Naive thymus-derived CD4-positive, alpha-beta T cell (primary cell): ENCODE results near the gene MMP17. TPM values are rescaled to one million over a fixed set of nuclear protein-coding genes. Genes with fewer than 3 reads are reported as not detected.

Source experiments
- ATAC-seq: fragments of 150-1000 bp; cut with Tn5 transposase; 2 replicates; pipeline ENCODE4 v1.10.0; 2021; ENCODE audit warnings: mild to moderate bottlenecking, moderate library complexity
- CTCF ChIA-PET: fragments of 350-600 bp; sonication (Branson Sonifier 250); formaldehyde crosslinking; loops from one replicate; lab custom pipeline; 2021; ENCODE audit warnings: antibody characterized with exemption; lab: Charles Lee
- POLR2A ChIA-PET: fragments of 350-600 bp; sonication (Branson Sonifier 250); formaldehyde crosslinking; loops from one replicate; lab custom pipeline; 2021; ENCODE audit warnings: antibody characterized with exemption, inconsistent platforms; lab: Charles Lee
- DNase-seq, 9 donors: peaks; one replicate each; pipeline versions ENCODE4 v3.0.0 to v3.0.0-alpha.2; 2020 to 2022; ENCODE audit warnings: mixed read lengths in 1 of 9
- H3K27ac ChIP-seq: one replicate; pipeline ENCODE4 v1.7.0; 2013; ENCODE audit warnings: mild to moderate bottlenecking, low read depth, low read length, moderate library complexity
- H3K27me3 ChIP-seq, 2 donors: one replicate each; pipeline ENCODE4 v1.7.0; 2013; ENCODE audit warnings: low read length in 2 of 2, mild to moderate bottlenecking in 2 of 2, moderate library complexity in 2 of 2; ENCODE audit not compliant: control insufficient read depth in 2 of 2, insufficient read depth in 2 of 2
- H3K36me3 ChIP-seq, 3 experiments: 1 replicate in 2 of 3; 2 replicates in 1 of 3; pipeline ENCODE4 v1.7.0; 2013; ENCODE audit warnings: low read length in 3 of 3, mild to moderate bottlenecking in 3 of 3, moderate library complexity in 1 of 3; ENCODE audit not compliant: insufficient read depth in 3 of 3, control insufficient read depth in 2 of 3
- H3K4me1 ChIP-seq, 2 donors: one replicate each; pipeline ENCODE4 v1.7.0; 2013; ENCODE audit warnings: low read length in 2 of 2, mild to moderate bottlenecking in 2 of 2, moderate library complexity in 1 of 2; ENCODE audit not compliant: control insufficient read depth in 2 of 2, insufficient read depth in 2 of 2
- H3K4me3 ChIP-seq: 2 replicates; pipeline ENCODE4 v1.7.0; 2013; ENCODE audit warnings: mild to moderate bottlenecking, low read length
- H3K9me3 ChIP-seq, 3 experiments: 1 replicate in 2 of 3; 2 replicates in 1 of 3; pipeline ENCODE4 v1.7.0; 2013; ENCODE audit warnings: low read length in 3 of 3; ENCODE audit not compliant: control insufficient read depth in 2 of 3
- H3K27ac Mint-ChIP-seq, 9 donors: one replicate each; pipeline ENCODE4 v1.8.0; 2020 to 2022; ENCODE audit warnings: mixed read lengths in 9 of 9, mild to moderate bottlenecking in 8 of 9, moderate library complexity in 5 of 9, inconsistent platforms in 2 of 9
- H3K27me3 Mint-ChIP-seq, 5 donors: one replicate each; pipeline ENCODE4 v1.8.0; 2021 to 2022; ENCODE audit warnings: mixed read lengths in 5 of 5, mild to moderate bottlenecking in 1 of 5
- H3K36me3 Mint-ChIP-seq, 5 donors: one replicate each; pipeline ENCODE4 v1.8.0; 2020 to 2022; ENCODE audit warnings: mixed read lengths in 5 of 5, mild to moderate bottlenecking in 3 of 5, inconsistent platforms in 1 of 5
- H3K4me1 Mint-ChIP-seq, 7 donors: one replicate each; pipeline ENCODE4 v1.8.0; 2020 to 2022; ENCODE audit warnings: mixed read lengths in 7 of 7, mild to moderate bottlenecking in 3 of 7, inconsistent platforms in 1 of 7
- H3K4me3 Mint-ChIP-seq, 10 donors: one replicate each; pipeline ENCODE4 v1.8.0; 2020 to 2022; ENCODE audit warnings: mild to moderate bottlenecking in 10 of 10, mixed read lengths in 10 of 10, moderate library complexity in 6 of 10, inconsistent platforms in 2 of 10
- H3K9me3 Mint-ChIP-seq, 11 donors: one replicate each; pipeline ENCODE4 v1.8.0; 2020 to 2022; ENCODE audit warnings: mixed read lengths in 11 of 11, mild to moderate bottlenecking in 4 of 11, inconsistent platforms in 1 of 11, moderate library complexity in 1 of 11
- intact Hi-C, 2 donors: fragments of 100-400 bp; cut with micrococcal nuclease; formaldehyde crosslinking; loops; one replicate each; pipeline ENCODE4 v1.15.1; 2023
- polyA plus RNA-seq, 2 donors: library from polyadenylated mRNA; unstranded; fragments of 300-500 nt; fragmentation: Illumina TruSeq; gene quantifications; one replicate each; pipeline ENCODE4 v1.2.3, GENCODE V29; 2021
- total RNA-seq, 6 experiments: library from RNA in 5 of 6; stranded (reverse) in 5 of 6; gene quantifications; 1 replicate in 5 of 6; 2 replicates in 1 of 6; pipeline ENCODE4 v1.2.3 and lab custom pipeline; 2021 to 2026

The MMP17 gene
- total and polyA plus RNA-seq, 7 experiments from 2014 or later = 1.1 to 9.3 TPM; not detected in 5

DNA sequence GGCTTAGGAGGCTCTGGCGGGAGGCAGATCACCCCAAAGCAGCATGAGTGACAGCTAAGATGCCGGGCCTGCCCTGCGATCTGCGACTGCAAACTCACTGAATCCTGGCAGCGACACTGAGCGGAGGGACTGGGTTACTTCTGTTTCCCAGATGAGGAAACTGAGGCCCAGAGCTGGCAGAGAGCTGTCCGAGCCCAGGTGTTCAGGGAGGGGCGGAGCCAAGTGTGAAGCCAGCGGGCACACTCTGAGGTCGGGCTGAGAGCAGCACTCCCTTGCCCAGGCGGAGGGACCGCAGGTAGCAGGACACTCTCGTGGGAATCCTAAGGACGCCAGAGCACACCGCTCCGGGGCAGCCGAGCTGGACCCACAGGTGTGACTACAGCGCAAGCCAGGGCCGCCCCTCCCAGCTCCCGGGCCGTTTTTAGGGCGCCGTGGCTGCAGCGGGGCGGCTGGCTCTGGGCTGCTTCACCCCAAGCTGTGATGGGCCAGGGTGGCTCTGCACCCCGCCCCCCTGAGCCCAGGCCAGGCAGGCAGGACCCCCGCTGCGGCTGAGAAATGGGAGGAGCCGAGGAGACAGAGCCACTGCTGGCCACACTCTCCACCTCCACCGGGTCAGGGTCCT, 27.4 kb downstream of the MMP17 start:
- ATAC-seq (no peak), DNase-seq (no peak)
- no peaks in the 10 kb centered on the region for H3K4me1 ChIP-seq
- H3K9me3 ChIP-seq = no peaks in the 10 kb centered on the region
- ChIA-PET POLR2A (no interaction called here), CTCF (no interaction called here)
- H3K27ac ChIP-seq = no peak overlapping the region
- no peaks in the 10 kb centered on the region for H3K36me3 ChIP-seq
- H3K36me3 Mint-ChIP-seq = peaks cover 0 to 3% (median 0%) of the 10 kb centered on the region in 5 donors
- H3K27me3 Mint-ChIP-seq = peaks cover 0 to 5% (median 0%) of the 10 kb centered on the region in 5 donors
- no peaks in the 10 kb centered on the region for H3K9me3 Mint-ChIP-seq
- intact Hi-C loops = no loop called here
- H3K4me3 ChIP-seq = no peak overlapping the region
- H3K4me3 Mint-ChIP-seq = no peak overlapping the region
- H3K4me1 Mint-ChIP-seq = peaks cover 0 to 7% (median 0%) of the 10 kb centered on the region in 7 donors
- peak overlapping the region in 1 of 9 donors; percentile 51 for H3K27ac Mint-ChIP-seq
- no peaks in the 10 kb centered on the region for H3K27me3 ChIP-seq

DNA sequence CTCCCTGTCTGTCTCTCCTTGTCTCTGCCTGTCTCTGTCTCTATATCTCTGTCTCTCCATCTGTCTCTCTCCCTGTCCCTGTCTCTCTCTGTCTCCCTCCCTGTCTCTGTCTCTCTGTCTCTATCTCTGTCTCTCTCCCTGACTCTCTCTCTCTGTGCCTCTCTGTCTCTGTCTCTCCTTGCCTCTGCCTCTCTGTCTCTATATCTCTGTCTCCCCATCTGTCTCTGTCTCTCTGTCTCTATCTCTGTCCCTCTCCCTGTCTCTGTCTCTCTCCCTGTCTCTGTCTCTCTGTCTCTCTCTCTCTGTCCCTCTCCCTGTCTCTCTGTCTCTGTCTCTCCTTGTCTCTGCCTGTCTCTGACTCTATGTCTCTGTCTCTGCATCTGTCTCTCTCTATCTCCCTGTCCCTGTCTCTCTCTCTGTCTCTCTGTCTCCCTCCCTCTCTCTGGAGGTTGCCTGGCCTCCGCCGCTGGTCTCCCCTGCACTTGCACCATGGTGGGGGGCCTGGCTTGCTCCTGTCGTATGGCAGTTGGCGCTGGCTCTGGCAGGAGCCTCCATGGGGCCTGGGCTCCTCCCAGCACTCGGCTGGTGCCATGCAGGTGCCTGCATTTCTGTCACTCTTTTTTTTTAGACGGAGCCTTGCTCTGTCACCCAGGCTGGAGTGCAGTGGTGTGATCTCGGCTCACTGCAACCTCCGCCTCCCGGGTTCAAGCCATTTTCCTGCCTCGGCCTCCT, 28.3 kb downstream of the MMP17 start:
- no peaks in the 10 kb centered on the region for H3K9me3 ChIP-seq
- Mint-ChIP-seq H3K27ac (peak overlapping the region in 1 of 9 donors; percentile 51), H3K9me3 (no peaks in the 10 kb centered on the region), H3K27me3 (peaks cover 0 to 5% (median 0%) of the 10 kb centered on the region in 5 donors), H3K4me1 (peaks cover 0 to 14% (median 4%) of the 10 kb centered on the region in 7 donors), H3K36me3 (peaks cover 0 to 3% (median 0%) of the 10 kb centered on the region in 5 donors), H3K4me3 (peak overlapping the region in 1 of 10 donors; percentile 17)
- H3K4me1 ChIP-seq = no peaks in the 10 kb centered on the region
- H3K27ac ChIP-seq = no peak overlapping the region
- ChIA-PET CTCF (no interaction called here), POLR2A (no interaction called here)
- no peak overlapping the region for H3K4me3 ChIP-seq
- DNase-seq = no peak
- H3K27me3 ChIP-seq = no peaks in the 10 kb centered on the region
- H3K36me3 ChIP-seq = no peaks in the 10 kb centered on the region
- ATAC-seq = no peak
- intact Hi-C loops = no loop called here

DNA sequence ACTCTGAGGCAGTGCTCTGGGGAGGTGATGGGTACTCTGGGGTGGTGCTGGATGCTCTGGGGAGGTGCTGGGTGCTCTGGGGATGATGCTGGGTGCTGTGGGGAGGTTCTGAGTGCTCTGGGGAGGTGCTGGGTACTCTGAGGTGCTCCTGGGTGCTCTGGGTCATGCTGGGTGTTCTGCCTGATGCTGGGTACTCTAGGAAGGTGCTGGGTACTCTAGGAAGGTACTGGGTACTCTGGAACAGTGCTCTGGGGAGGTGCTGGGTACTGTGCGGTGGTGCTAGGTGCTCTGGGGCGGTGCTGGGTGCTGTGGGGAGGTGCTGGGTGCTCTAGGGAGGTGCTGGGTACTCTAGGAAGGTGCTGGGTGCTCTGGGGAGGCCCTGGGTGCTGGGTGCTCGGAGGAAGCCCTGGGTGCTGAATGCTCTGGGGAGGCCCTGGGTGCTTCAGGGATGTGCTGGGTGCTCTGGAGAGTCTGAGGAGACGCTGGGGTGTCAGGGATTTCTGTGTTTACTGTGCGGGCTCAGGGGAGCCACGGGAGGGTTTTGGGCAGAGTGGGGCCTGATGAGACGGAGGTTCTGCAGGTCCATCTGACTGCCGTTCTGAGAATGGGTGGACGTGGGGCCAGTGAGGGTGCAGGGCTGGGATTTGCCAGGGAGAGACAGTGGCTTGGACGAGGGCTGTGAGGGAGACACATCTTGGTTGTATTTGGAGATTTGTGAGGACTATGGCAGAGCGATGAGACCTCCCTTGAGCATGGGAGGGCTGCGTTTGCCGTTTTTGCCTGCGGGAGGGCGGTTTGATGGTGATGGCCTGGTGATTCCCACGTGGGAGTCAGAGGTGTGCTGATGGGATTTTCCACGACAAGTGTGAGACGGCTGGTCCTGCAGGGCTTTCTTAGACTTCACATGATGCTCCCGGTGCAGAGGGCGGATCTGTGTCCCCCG, 30.0 kb downstream of the MMP17 start:
- Mint-ChIP-seq H3K4me1 (peaks cover 0 to 13% (median 4%) of the 10 kb centered on the region in 7 donors), H3K4me3 (no peak overlapping the region), H3K9me3 (no peaks in the 10 kb centered on the region), H3K27me3 (peaks cover 0 to 8% (median 0%) of the 10 kb centered on the region in 5 donors), H3K36me3 (peaks cover 0 to 3% (median 0%) of the 10 kb centered on the region in 5 donors), H3K27ac (peak overlapping the region in 1 of 9 donors; percentile 68)
- Histone ChIP-seq H3K9me3 (no peaks in the 10 kb centered on the region), H3K4me3 (no peak overlapping the region), H3K27me3 (no peaks in the 10 kb centered on the region), H3K4me1 (no peaks in the 10 kb centered on the region), H3K27ac (no peak overlapping the region), H3K36me3 (no peaks in the 10 kb centered on the region)
- ChIA-PET CTCF (no interaction called here), POLR2A (no interaction called here)
- DNase-seq (no peak), ATAC-seq (no peak)
- intact Hi-C loops = no loop called here

GRCh38 chr12:131860472-131861260, 32.5 kb downstream of the MMP17 start:
- peaks cover 0 to 3% (median 0%) of the 10 kb centered on the region in 5 donors for H3K36me3 Mint-ChIP-seq
- peak; percentile 88 for ATAC-seq
- Histone ChIP-seq H3K9me3 (no peaks in the 10 kb centered on the region), H3K36me3 (no peaks in the 10 kb centered on the region), H3K4me3 (no peak overlapping the region), H3K4me1 (no peaks in the 10 kb centered on the region), H3K27ac (no peak overlapping the region), H3K27me3 (no peaks in the 10 kb centered on the region)
- no peak overlapping the region for H3K4me3 Mint-ChIP-seq
- CTCF ChIA-PET = no interaction called here
- no peaks in the 10 kb centered on the region for H3K9me3 Mint-ChIP-seq
- POLR2A ChIA-PET = no interaction called here
- intact Hi-C loops = no loop called here
- peaks cover 0 to 8% (median 0%) of the 10 kb centered on the region in 5 donors for H3K27me3 Mint-ChIP-seq
- DNase-seq = peak in 1 of 9 donors; percentile 42
- H3K27ac Mint-ChIP-seq = peak overlapping the region in 1 of 9 donors; percentile 29
- H3K4me1 Mint-ChIP-seq = peaks cover 0 to 13% (median 4%) of the 10 kb centered on the region in 7 donors

GRCh38 chr12:131861261-131862083, 33.3 kb downstream of the MMP17 start:
- H3K9me3 Mint-ChIP-seq = no peaks in the 10 kb centered on the region
- intact Hi-C loops = no loop called here
- H3K4me1 ChIP-seq = no peaks in the 10 kb centered on the region
- no peaks in the 10 kb centered on the region for H3K36me3 Mint-ChIP-seq
- H3K27me3 ChIP-seq = no peaks in the 10 kb centered on the region
- H3K4me3 ChIP-seq = no peak overlapping the region
- H3K4me3 Mint-ChIP-seq = no peak overlapping the region
- peaks cover 0 to 9% (median 4%) of the 10 kb centered on the region in 7 donors for H3K4me1 Mint-ChIP-seq
- no peak overlapping the region for H3K27ac Mint-ChIP-seq
- ChIA-PET POLR2A (interaction anchor here (0.6 kb wide), 1 partner anchor 600 kb away, joined by 3 read pairs; no protein-coding TSS in a partner anchor), CTCF (no interaction called here)
- no peak overlapping the region for H3K27ac ChIP-seq
- H3K9me3 ChIP-seq = no peaks in the 10 kb centered on the region
- H3K27me3 Mint-ChIP-seq = peaks cover 0 to 3% (median 0%) of the 10 kb centered on the region in 5 donors
- H3K36me3 ChIP-seq = no peaks in the 10 kb centered on the region
- no peak for ATAC-seq
- DNase-seq = no peak
